SU-DHL-6 (cell line): Measurements from ENCODE around the gene SLC1A5.
A peak's percentile ranks its signal among the peaks of the same experiment; 100 is the strongest.

Source experiments
- H2AFZ ChIP-seq: fragments of 200-600 bp; sonication (generic); 2 replicates; pipeline ENCODE4 v1.6.1; 2014; ENCODE audit warnings: low read depth, mild to moderate bottlenecking, moderate library complexity, mixed read lengths, antibody characterized with exemption, low read length; ENCODE audit not compliant: severe bottlenecking
- H3F3A ChIP-seq: fragments of 200-600 bp; shearing (Covaris generic); 2 replicates; pipeline ENCODE4 v1.6.0; 2016; ENCODE audit warnings: antibody characterized with exemption, mild to moderate bottlenecking; ENCODE audit not compliant: insufficient read depth
- H3K27ac ChIP-seq: fragments of 200-600 bp; sonication (generic); 2 replicates; pipeline ENCODE4 v1.5.1; 2016; ENCODE audit warnings: low read depth, mild to moderate bottlenecking, low read length, moderate library complexity, mixed read lengths
- H3K27me3 ChIP-seq: fragments of 200-600 bp; sonication (generic), shearing (Covaris generic); 2 replicates; pipeline ENCODE4 v1.6.0; 2014; ENCODE audit warnings: mild to moderate bottlenecking, low read length
- H3K36me3 ChIP-seq: fragments of 200-600 bp; sonication (generic); 2 replicates; pipeline ENCODE4 v1.6.1; 2014; ENCODE audit warnings: mild to moderate bottlenecking, low read length, mixed read lengths
- H3K4me2 ChIP-seq: fragments of 300-600, 200-600 bp; shearing (Covaris generic), sonication (generic); 2 replicates; pipeline ENCODE4 v1.6.0; 2014; ENCODE audit warnings: low read length, low read depth, mild to moderate bottlenecking; ENCODE audit not compliant: poor library complexity, severe bottlenecking
- H3K4me3 ChIP-seq: fragments of 200-600 bp; sonication (generic); 2 replicates; pipeline ENCODE4 v1.5.1; 2014; ENCODE audit warnings: antibody characterized with exemption, low read length, mild to moderate bottlenecking, mixed read lengths; ENCODE audit not compliant: insufficient read depth, poor library complexity, severe bottlenecking
- H3K79me2 ChIP-seq: fragments of 200-600 bp; sonication (generic); 2 replicates; pipeline ENCODE4 v1.6.1; 2014; ENCODE audit warnings: mild to moderate bottlenecking, low read length, moderate library complexity; ENCODE audit not compliant: insufficient read depth
- H3K9ac ChIP-seq: fragments of 200-600 bp; sonication (generic); 2 replicates; pipeline ENCODE4 v1.7.0; 2014; ENCODE audit warnings: mild to moderate bottlenecking, low read length
- H3K9me2 ChIP-seq: fragments of 200-600 bp; sonication (generic); replicated peaks from 2 replicates; pipeline ENCODE4 v1.6.1; 2014; ENCODE audit warnings: low read length; ENCODE audit not compliant: insufficient read depth
- H3K9me3 ChIP-seq: fragments of 200-600 bp; sonication (generic); 2 replicates; pipeline ENCODE4 v1.6.1; 2014; ENCODE audit warnings: low read length, mixed read lengths; ENCODE audit not compliant: insufficient read depth
- H4K20me1 ChIP-seq: fragments of 200-600 bp; sonication (generic); 2 replicates; pipeline ENCODE4 v1.6.1; 2014; ENCODE audit warnings: low read depth, mild to moderate bottlenecking, antibody characterized with exemption, low read length, moderate library complexity, mixed read lengths
- EZH2phosphoT487 ChIP-seq: fragments of 200-600 bp; sonication (generic), shearing (Covaris generic); conservative IDR thresholded peaks from 2 replicates; pipeline ENCODE4 v1.6.1; 2018; ENCODE audit warnings: mild to moderate bottlenecking, antibody characterized with exemption, low read length, moderate library complexity, mixed read lengths
- TF ChIP-seq, protein P1 (sequence below): fragments of 200-600 bp; sonication (generic); IDR thresholded peaks from one replicate; pipeline ENCODE4 v1.5.1; 2017; ENCODE audit warnings: antibody characterized with exemption, mild to moderate bottlenecking, low read length, moderate library complexity; ENCODE audit not compliant: insufficient read depth, poor library complexity, severe bottlenecking

SLC1A5 gene

DNA sequence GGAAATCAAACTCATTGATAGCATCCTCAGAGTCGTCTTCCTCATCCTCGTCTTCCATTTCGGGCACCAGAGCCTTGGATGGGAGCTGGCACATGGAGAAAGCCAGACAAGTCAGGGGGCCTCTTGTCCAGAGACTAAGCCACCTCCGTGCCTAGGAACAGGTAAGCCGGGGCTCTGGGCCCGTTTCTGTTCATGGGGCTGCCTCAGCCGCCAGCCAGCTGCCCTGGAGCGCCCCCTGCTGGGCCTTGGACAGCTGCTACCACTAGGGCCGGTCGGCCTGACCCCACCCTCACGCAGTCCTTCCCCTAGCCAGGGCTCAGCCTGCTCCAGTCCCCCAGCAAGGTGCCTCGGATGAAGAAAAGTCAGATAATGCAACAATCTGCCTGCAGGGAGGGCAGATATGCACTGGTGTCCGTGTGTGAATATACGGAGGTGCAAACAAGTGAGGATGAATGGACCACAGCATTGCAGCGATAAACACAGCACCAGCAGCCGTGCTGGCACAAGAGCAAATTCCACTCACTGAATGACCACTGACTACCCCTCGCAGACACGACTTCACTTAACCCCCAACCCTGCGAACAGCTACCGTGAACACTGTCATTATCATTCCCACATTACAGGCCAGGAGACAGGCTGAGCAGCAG, 59.6 kb downstream of the SLC1A5 start:
- no peaks in the 10 kb centered on the region for H3K36me3 ChIP-seq
- no peaks in the 10 kb centered on the region for H3K27me3 ChIP-seq
- H2AFZ ChIP-seq: no peak overlapping the region
- H3K9ac ChIP-seq: no peak overlapping the region
- no peak overlapping the region for H3K4me2 ChIP-seq
- no peaks in the 10 kb centered on the region for H3K9me3 ChIP-seq
- no peak overlapping the region for H3K27ac ChIP-seq
- no peak overlapping the region for H3K4me3 ChIP-seq
- H3K79me2 ChIP-seq: peaks cover 8% of the 10 kb centered on the region; the same call in 1 of the 2 replicates
- TF ChIP-seq EZH2phosphoT487: no peak
- TF ChIP-seq, protein P1, sequence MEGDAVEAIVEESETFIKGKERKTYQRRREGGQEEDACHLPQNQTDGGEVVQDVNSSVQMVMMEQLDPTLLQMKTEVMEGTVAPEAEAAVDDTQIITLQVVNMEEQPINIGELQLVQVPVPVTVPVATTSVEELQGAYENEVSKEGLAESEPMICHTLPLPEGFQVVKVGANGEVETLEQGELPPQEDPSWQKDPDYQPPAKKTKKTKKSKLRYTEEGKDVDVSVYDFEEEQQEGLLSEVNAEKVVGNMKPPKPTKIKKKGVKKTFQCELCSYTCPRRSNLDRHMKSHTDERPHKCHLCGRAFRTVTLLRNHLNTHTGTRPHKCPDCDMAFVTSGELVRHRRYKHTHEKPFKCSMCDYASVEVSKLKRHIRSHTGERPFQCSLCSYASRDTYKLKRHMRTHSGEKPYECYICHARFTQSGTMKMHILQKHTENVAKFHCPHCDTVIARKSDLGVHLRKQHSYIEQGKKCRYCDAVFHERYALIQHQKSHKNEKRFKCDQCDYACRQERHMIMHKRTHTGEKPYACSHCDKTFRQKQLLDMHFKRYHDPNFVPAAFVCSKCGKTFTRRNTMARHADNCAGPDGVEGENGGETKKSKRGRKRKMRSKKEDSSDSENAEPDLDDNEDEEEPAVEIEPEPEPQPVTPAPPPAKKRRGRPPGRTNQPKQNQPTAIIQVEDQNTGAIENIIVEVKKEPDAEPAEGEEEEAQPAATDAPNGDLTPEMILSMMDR: peak; percentile 95
- H3K9me2 ChIP-seq: no peaks in the 10 kb centered on the region
- H3F3A ChIP-seq: no peaks in the 10 kb centered on the region
- H4K20me1 ChIP-seq: no peaks in the 10 kb centered on the region

DNA sequence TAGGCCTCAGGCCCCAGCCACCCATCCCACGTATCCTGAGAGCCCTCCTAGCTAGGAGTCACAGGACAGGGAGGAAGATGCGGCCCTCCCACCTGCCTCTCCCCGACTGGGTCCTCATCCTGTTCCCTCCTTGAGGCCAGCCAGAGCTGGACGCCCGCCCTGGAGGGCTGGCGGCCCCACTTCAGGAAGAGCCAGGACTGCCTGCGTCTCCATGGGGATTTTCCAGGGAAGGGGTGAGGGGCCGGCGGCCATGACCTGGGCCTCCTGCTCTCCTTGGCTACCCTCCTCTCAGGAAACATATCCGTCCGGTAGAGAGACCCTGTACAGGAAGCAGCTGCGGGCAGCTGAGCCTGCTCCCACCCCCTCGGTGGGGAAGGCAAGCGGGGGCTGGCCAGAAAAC, 60.2 kb downstream of the SLC1A5 start:
- H3K36me3 ChIP-seq: no peaks in the 10 kb centered on the region

DNA sequence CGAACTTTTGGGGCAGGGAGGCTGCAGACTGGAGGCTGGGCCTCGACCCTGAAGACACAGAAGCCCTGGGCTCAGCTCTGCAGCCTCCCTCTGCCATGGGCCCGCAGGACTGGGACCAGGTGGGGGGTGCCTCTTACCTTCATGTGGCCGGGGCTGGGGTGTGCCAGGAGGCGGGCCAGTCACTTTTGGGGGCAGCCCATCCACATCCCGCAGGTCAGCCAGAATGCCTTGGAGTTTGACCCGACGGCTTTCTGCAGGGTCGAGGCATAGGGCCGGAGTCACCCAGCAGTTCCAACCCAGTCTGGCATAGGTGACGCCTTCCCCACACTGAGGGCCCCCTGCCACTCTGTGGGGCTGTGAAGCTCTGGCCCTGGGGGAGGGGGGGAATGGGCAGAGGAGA, 60.6 kb downstream of the SLC1A5 start:
- H3K27me3 ChIP-seq: no peaks in the 10 kb centered on the region
- no peaks in the 10 kb centered on the region for H3F3A ChIP-seq
- H3K4me3 ChIP-seq: no peak overlapping the region
- H3K36me3 ChIP-seq: no peaks in the 10 kb centered on the region
- no peak overlapping the region for H3K27ac ChIP-seq
- no peak overlapping the region for H3K4me2 ChIP-seq
- H3K9me3 ChIP-seq: no peaks in the 10 kb centered on the region
- H3K79me2 ChIP-seq: no peaks in the 10 kb centered on the region; the same call in 1 of the 2 replicates
- H3K9ac ChIP-seq: no peak overlapping the region
- H4K20me1 ChIP-seq: no peaks in the 10 kb centered on the region
- TF ChIP-seq, protein P1: no peak
- no peak for TF ChIP-seq EZH2phosphoT487
- no peak overlapping the region for H2AFZ ChIP-seq
- no peaks in the 10 kb centered on the region for H3K9me2 ChIP-seq

More for the DNA sequence above, 60.2 kb downstream of the SLC1A5 start:
- no peaks in the 10 kb centered on the region for H3K9me3 ChIP-seq
- no peak overlapping the region for H3K4me3 ChIP-seq
- no peak overlapping the region for H3K4me2 ChIP-seq
- H4K20me1 ChIP-seq: no peaks in the 10 kb centered on the region
- H3K79me2 ChIP-seq: peaks cover 3% of the 10 kb centered on the region; the same call in 1 of the 2 replicates
- H3K27me3 ChIP-seq: no peaks in the 10 kb centered on the region
- no peak for TF ChIP-seq EZH2phosphoT487
- TF ChIP-seq, protein P1: no peak
- no peaks in the 10 kb centered on the region for H3F3A ChIP-seq
- H3K9me2 ChIP-seq: no peaks in the 10 kb centered on the region
- H3K9ac ChIP-seq: no peak overlapping the region
- H2AFZ ChIP-seq: no peak overlapping the region
- no peak overlapping the region for H3K27ac ChIP-seq
